ENCODE measurements around the gene USH2A.

Gene USH2A

DNA sequence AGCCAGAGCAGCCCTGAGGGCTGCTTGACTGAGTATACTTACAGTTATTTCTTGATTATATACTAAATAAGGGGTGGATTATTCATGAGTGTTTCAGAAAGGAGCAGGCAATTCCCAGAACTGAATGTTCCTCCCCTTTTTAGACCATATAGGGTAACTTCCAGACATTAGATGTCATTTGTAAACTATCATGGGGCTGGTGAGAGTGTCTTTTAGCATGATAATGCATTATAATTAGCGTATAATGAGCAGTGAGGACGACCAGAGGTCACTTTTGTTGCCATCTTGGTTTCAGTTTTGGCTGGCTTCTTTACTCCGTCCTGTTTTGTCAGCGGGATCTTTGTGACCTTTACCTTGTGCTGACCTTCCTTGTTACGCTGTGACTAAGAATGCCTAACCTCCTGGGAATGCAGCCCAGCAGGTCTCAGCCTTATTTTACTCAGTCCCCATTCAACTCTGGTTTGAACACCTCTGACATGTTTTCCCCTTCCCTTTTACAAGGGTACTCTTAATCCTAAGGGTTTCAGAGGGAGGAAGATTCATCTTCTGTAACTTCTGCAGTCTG is 840.0 kb downstream of the USH2A start:
- no peak for TF ChIP-seq CTCF (IDR thresholded peaks at IDR 0.05; ENCODE audit: control insufficient read depth, insufficient read depth, low read depth, low read length, missing control alignments)
- no peak overlapping the region for H3K4me3 ChIP-seq (ENCODE audit: control insufficient read depth, low read depth, low read length)
- no peak for DNase-seq (ENCODE audit: low read depth)

GRCh38 chr1:215581896-215582295 is 841.4 kb downstream of the USH2A start:
- no peak overlapping the region for H3K4me3 ChIP-seq (ENCODE audit: control insufficient read depth, low read depth, low read length)
- no peak for DNase-seq (ENCODE audit: low read depth)
- no peak for TF ChIP-seq CTCF (IDR thresholded peaks at IDR 0.05; ENCODE audit: control insufficient read depth, insufficient read depth, low read depth, low read length, missing control alignments)

Measured in AG09309 (cell line).